ENCODE measurements around the gene RTP5. TPM values are rescaled to one million over a fixed set of nuclear protein-coding genes. Genes with fewer than 3 reads are reported as not detected.

The RTP5 gene
- under 1 TPM in 1 of 4 donors, not detected in 3; 0.33 TPM for total RNA-seq

- TF ChIP-seq CTCF (IDR thresholded peaks at IDR 0.05; ENCODE audit: low read depth): no peak
These were observed at the start of gene RTP5 for GRCh38 chr2:241869087-241869961. TSS of gene RTP5 (plus strand) at chr2:241869729. CDS start at chr2:241869757, 28 bp downstream.

- TF ChIP-seq CTCF (IDR thresholded peaks at IDR 0.05; ENCODE audit: low read depth): no peak
These were observed 48.7 kb upstream of the RTP5 start for GRCh38 chr2:241820625-241821384.

GRCh38 chr2:241821460-241822263, 47.9 kb upstream of the RTP5 start:
- no peak for TF ChIP-seq CTCF (IDR thresholded peaks at IDR 0.05; ENCODE audit: low read depth)

- no peak for TF ChIP-seq CTCF (IDR thresholded peaks at IDR 0.05; ENCODE audit: low read depth)
These were observed 47.3 kb upstream of the RTP5 start for GRCh38 chr2:241822264-241822623.

- TF ChIP-seq CTCF (IDR thresholded peaks at IDR 0.05; ENCODE audit: low read depth): no peak
These were observed 42.1 kb upstream of the RTP5 start for GRCh38 chr2:241827394-241827793.

- no peak for TF ChIP-seq CTCF (IDR thresholded peaks at IDR 0.05; ENCODE audit: low read depth)
These were observed 36.3 kb upstream of the RTP5 start for GRCh38 chr2:241833101-241833663.

Measured in subcutaneous adipose tissue (tissue), 4 donors.